ENCODE data around the gene CIAPIN1.

CIAPIN1 gene

GRCh38 chr16:57481421-57481820, 34.2 kb upstream of the CIAPIN1 start:
- no peak overlapping the region for H3K27ac ChIP-seq (ENCODE audit: low read length)
- no peaks in the 10 kb centered on the region for H3K36me3 ChIP-seq (ENCODE audit: control insufficient read depth, low read depth, low read length)

GRCh38 chr16:57480754-57481230, 33.6 kb upstream of the CIAPIN1 start:
- Histone ChIP-seq H3K4me1 (ENCODE audit: control insufficient read depth, low read depth, low read length) (peaks cover 13% of the 10 kb centered on the region), H3K4me3 (ENCODE audit: low read length) (no peak overlapping the region), H3K27ac (ENCODE audit: low read length) (no peak overlapping the region), H3K9ac (ENCODE audit: low read length) (no peak overlapping the region), H3K36me3 (ENCODE audit: control insufficient read depth, low read depth, low read length) (no peaks in the 10 kb centered on the region), H3K9me3 (ENCODE audit: control insufficient read depth, low read depth, low read length) (no peaks in the 10 kb centered on the region), H3K27me3 (ENCODE audit: control insufficient read depth, insufficient read depth, low read length) (peaks cover 18% of the 10 kb centered on the region)

More at GRCh38 chr16:57481421-57481820, 34.2 kb upstream of the CIAPIN1 start:
- H3K27me3 ChIP-seq (ENCODE audit: control insufficient read depth, insufficient read depth, low read length), result peaks cover 20% of the 10 kb centered on the region
- H3K9me3 ChIP-seq (ENCODE audit: control insufficient read depth, low read depth, low read length), result no peaks in the 10 kb centered on the region
- H3K9ac ChIP-seq (ENCODE audit: low read length), result no peak overlapping the region
- H3K4me1 ChIP-seq (ENCODE audit: control insufficient read depth, low read depth, low read length), result peaks cover 10% of the 10 kb centered on the region
- H3K4me3 ChIP-seq (ENCODE audit: low read length), result no peak overlapping the region

GRCh38 chr16:57479976-57480753, 33.0 kb upstream of the CIAPIN1 start:
- Histone ChIP-seq H3K9ac (ENCODE audit: low read length) (no peak overlapping the region), H3K36me3 (ENCODE audit: control insufficient read depth, low read depth, low read length) (no peaks in the 10 kb centered on the region), H3K4me3 (ENCODE audit: low read length) (peak overlapping the region; percentile 62), H3K27me3 (ENCODE audit: control insufficient read depth, insufficient read depth, low read length) (peaks cover 11% of the 10 kb centered on the region), H3K4me1 (ENCODE audit: control insufficient read depth, low read depth, low read length) (peaks cover 13% of the 10 kb centered on the region), H3K9me3 (ENCODE audit: control insufficient read depth, low read depth, low read length) (no peaks in the 10 kb centered on the region), H3K27ac (ENCODE audit: low read length) (no peak overlapping the region)

GRCh38 chr16:57479205-57479975, 32.2 kb upstream of the CIAPIN1 start:
- no peak overlapping the region for H3K9ac ChIP-seq (ENCODE audit: low read length)

GRCh38 chr16:57478396-57479204, 31.4 kb upstream of the CIAPIN1 start:
- no peak overlapping the region for H3K9ac ChIP-seq (ENCODE audit: low read length)
- H3K36me3 ChIP-seq (ENCODE audit: control insufficient read depth, low read depth, low read length), result peaks cover 6% of the 10 kb centered on the region
- H3K4me1 ChIP-seq (ENCODE audit: control insufficient read depth, low read depth, low read length), result peaks cover 13% of the 10 kb centered on the region
- H3K27me3 ChIP-seq (ENCODE audit: control insufficient read depth, insufficient read depth, low read length), result peaks cover 9% of the 10 kb centered on the region
- H3K9me3 ChIP-seq (ENCODE audit: control insufficient read depth, low read depth, low read length), result no peaks in the 10 kb centered on the region
- H3K27ac ChIP-seq (ENCODE audit: low read length), result no peak overlapping the region
- peak overlapping the region; percentile 62 for H3K4me3 ChIP-seq (ENCODE audit: low read length)

More at GRCh38 chr16:57479205-57479975, 32.2 kb upstream of the CIAPIN1 start:
- peak overlapping the region; percentile 62 for H3K4me3 ChIP-seq (ENCODE audit: low read length)
- peaks cover 13% of the 10 kb centered on the region for H3K4me1 ChIP-seq (ENCODE audit: control insufficient read depth, low read depth, low read length)
- no peak overlapping the region for H3K27ac ChIP-seq (ENCODE audit: low read length)
- peaks cover 9% of the 10 kb centered on the region for H3K27me3 ChIP-seq (ENCODE audit: control insufficient read depth, insufficient read depth, low read length)
- no peaks in the 10 kb centered on the region for H3K9me3 ChIP-seq (ENCODE audit: control insufficient read depth, low read depth, low read length)
- H3K36me3 ChIP-seq (ENCODE audit: control insufficient read depth, low read depth, low read length), result peaks cover 3% of the 10 kb centered on the region

- peaks cover 9% of the 10 kb centered on the region for H3K27me3 ChIP-seq (ENCODE audit: control insufficient read depth, insufficient read depth, low read length)
- H3K4me1 ChIP-seq (ENCODE audit: control insufficient read depth, low read depth, low read length), result peaks cover 16% of the 10 kb centered on the region
- H3K36me3 ChIP-seq (ENCODE audit: control insufficient read depth, low read depth, low read length), result peaks cover 6% of the 10 kb centered on the region
- H3K9ac ChIP-seq (ENCODE audit: low read length), result peak overlapping the region; percentile 10
- H3K9me3 ChIP-seq (ENCODE audit: control insufficient read depth, low read depth, low read length), result no peaks in the 10 kb centered on the region
- no peak overlapping the region for H3K27ac ChIP-seq (ENCODE audit: low read length)
- H3K4me3 ChIP-seq (ENCODE audit: low read length), result no peak overlapping the region
Observed at GRCh38 chr16:57477531-57478202, 30.5 kb upstream of the CIAPIN1 start.

- Histone ChIP-seq H3K4me3 (ENCODE audit: low read length) (no peak overlapping the region), H3K9ac (ENCODE audit: low read length) (peak overlapping the region; percentile 10), H3K9me3 (ENCODE audit: control insufficient read depth, low read depth, low read length) (no peaks in the 10 kb centered on the region), H3K4me1 (ENCODE audit: control insufficient read depth, low read depth, low read length) (peaks cover 23% of the 10 kb centered on the region), H3K27me3 (ENCODE audit: control insufficient read depth, insufficient read depth, low read length) (peaks cover 9% of the 10 kb centered on the region), H3K27ac (ENCODE audit: low read length) (no peak overlapping the region), H3K36me3 (ENCODE audit: control insufficient read depth, low read depth, low read length) (peaks cover 6% of the 10 kb centered on the region)
Observed at GRCh38 chr16:57476546-57477410, 29.6 kb upstream of the CIAPIN1 start.

- Histone ChIP-seq H3K27me3 (ENCODE audit: control insufficient read depth, insufficient read depth, low read length) (peaks cover 9% of the 10 kb centered on the region), H3K9me3 (ENCODE audit: control insufficient read depth, low read depth, low read length) (no peaks in the 10 kb centered on the region), H3K4me1 (ENCODE audit: control insufficient read depth, low read depth, low read length) (peaks cover 28% of the 10 kb centered on the region), H3K4me3 (ENCODE audit: low read length) (peak overlapping the region; percentile 9), H3K27ac (ENCODE audit: low read length) (no peak overlapping the region), H3K9ac (ENCODE audit: low read length) (no peak overlapping the region), H3K36me3 (ENCODE audit: control insufficient read depth, low read depth, low read length) (peaks cover 12% of the 10 kb centered on the region)
Observed at GRCh38 chr16:57475711-57476339, 28.6 kb upstream of the CIAPIN1 start.

- Histone ChIP-seq H3K9ac (ENCODE audit: low read length) (no peak overlapping the region), H3K4me1 (ENCODE audit: control insufficient read depth, low read depth, low read length) (peaks cover 26% of the 10 kb centered on the region), H3K9me3 (ENCODE audit: control insufficient read depth, low read depth, low read length) (no peaks in the 10 kb centered on the region), H3K27ac (ENCODE audit: low read length) (no peak overlapping the region), H3K4me3 (ENCODE audit: low read length) (peak overlapping the region; percentile 9), H3K36me3 (ENCODE audit: control insufficient read depth, low read depth, low read length) (peaks cover 20% of the 10 kb centered on the region), H3K27me3 (ENCODE audit: control insufficient read depth, insufficient read depth, low read length) (peaks cover 9% of the 10 kb centered on the region)
Observed at GRCh38 chr16:57474671-57475661, 27.8 kb upstream of the CIAPIN1 start.

All from iPS-18a (cell line).